ENCODE measurements around the gene RAE1. TPM values are rescaled to one million over a fixed set of nuclear protein-coding genes. Genes with fewer than 3 reads are reported as not detected.

Gene RAE1, protein sequence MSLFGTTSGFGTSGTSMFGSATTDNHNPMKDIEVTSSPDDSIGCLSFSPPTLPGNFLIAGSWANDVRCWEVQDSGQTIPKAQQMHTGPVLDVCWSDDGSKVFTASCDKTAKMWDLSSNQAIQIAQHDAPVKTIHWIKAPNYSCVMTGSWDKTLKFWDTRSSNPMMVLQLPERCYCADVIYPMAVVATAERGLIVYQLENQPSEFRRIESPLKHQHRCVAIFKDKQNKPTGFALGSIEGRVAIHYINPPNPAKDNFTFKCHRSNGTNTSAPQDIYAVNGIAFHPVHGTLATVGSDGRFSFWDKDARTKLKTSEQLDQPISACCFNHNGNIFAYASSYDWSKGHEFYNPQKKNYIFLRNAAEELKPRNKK
- 10 to 100 TPM; 45.6 to 46.5 TPM for total RNA-seq

DNA sequence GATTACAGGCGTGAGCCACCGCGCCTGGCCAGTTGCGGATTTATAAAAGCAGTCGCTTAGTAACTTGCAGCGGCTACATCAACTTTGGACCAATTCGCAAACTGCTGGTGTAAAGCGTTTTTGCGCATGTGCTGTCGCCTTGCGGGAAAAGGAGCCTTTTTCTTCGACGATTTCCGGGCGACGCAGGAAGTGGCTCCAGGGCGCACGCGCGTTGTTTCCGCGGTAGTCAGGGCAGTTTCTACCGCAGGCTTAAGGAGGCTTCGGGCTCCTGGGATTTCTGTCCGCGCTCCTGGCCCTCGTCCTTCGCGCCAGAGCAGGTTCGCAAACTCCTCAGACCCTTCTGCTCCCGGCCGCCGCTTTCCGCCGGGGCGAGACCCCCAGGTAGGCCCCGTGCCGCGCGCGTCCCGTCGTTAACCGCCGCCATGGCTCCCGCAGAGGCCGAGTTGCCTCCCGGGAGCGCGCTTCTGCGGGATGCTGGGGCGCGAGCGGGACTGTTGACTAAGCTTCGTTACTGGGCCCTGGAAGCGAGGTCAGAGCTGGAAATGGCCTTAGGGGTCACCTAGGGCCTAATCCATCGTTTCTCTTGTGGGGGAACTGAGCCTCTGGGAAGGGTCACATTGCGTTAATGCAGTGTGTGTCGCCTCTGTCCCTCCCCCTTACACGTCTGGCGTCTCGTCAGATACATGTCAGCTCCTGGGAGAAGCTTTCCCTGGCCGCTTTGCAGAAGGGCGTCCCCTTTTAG lies at the start of gene RAE1:
RAE1 (plus strand) TSS at position 214 of the 742 bp plus-strand sequence. CDS start 2,784 bp downstream, outside the sequence.
- intact Hi-C loops (cut with micrococcal nuclease) = loop anchor here (1.0 to 2.0 kb wide), 2 partner anchors 48 to 144 kb away; no protein-coding TSS in a partner anchor
- Mint-ChIP-seq H3K27me3 (ENCODE audit: low read depth) (no peaks in the 10 kb centered on the region), H3K4me1 (ENCODE audit: low read depth) (peaks cover 22% of the 10 kb centered on the region), H3K36me3 (ENCODE audit: low read depth) (peaks cover 20% of the 10 kb centered on the region), H3K27ac (peak within 1 kb of the TSS; percentile 83), H3K9me3 (no peaks in the 10 kb centered on the region), H3K4me3 (peak within 1 kb of the TSS; percentile 81)
- peak; percentile 94 for DNase-seq
- CTCF ChIA-PET = interaction anchor here (0.6 to 1.5 kb wide), 2 partner anchors 38 to 261 kb away, joined by 3 to 7 read pairs; no protein-coding TSS in a partner anchor

DNA sequence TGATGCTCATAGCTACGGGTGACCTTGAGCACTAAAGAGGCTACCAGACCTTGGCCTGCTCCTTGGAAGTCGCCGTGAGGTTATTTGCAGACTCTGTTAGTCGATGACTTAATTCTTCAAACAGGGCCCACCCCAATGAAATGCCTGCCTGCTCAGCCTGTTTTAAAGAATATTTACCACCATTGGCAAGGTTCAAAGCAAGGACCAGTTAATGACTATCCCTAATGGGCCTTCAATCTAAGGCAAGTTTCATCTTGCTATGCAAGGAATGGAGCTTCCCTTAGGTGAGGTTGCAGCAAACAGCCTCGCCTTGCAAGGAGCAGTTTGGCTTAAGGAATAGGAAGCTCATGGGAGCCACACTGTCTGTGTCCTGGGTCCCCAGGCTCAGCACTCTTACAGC lies 44.3 kb upstream of the RAE1 start:
- intact Hi-C loops (cut with micrococcal nuclease) = no loop called here

DNA sequence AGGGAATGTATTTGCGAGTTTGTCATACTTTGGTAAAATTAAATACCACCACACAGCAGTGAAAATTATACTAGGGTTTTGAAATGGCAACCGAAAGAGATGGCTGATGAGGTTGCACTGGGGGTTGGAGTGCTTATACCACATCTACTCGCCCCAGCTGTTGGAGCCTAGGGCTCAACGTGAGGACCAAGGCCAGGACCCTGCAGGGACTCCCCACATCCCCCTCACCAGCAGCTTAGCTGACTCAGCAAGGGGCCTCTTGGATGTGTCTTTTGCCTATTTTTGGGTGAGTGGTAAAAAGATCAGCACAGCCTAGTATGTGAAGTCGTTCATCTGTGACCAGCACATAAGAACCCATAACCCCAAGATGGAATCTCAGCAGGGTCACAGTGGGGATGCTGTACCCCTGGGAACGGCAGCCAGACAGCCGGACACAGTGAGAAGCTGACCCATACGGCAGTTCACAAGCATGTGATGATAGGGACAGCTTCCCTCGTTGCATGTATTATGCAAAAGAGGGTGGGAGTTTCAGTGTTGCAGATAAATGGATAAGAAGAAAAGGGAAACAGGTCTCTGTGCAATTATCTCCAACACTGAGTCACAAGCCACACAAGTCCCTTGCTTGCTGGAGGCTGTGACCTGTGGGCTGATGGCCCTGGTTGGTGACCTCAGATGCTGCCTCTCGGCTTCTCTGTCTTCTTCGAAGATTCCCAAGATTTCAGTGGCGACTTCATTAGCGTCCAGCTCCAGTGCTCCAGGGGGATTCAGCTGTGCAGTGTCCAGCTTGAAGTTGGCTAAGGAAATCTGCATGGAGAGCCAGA lies 42.4 kb upstream of the RAE1 start:
- intact Hi-C loops (cut with micrococcal nuclease) = no loop called here
- CTCF ChIA-PET = no interaction called here
- Mint-ChIP-seq H3K36me3 (ENCODE audit: low read depth) (no peaks in the 10 kb centered on the region), H3K9me3 (no peaks in the 10 kb centered on the region), H3K27ac (no peak overlapping the region), H3K27me3 (ENCODE audit: low read depth) (no peaks in the 10 kb centered on the region), H3K4me3 (no peak overlapping the region), H3K4me1 (ENCODE audit: low read depth) (no peaks in the 10 kb centered on the region)
- DNase-seq = no peak

More for the DNA sequence above, 44.3 kb upstream of the RAE1 start:
- Mint-ChIP-seq H3K9me3 (no peaks in the 10 kb centered on the region), H3K27me3 (ENCODE audit: low read depth) (no peaks in the 10 kb centered on the region), H3K36me3 (ENCODE audit: low read depth) (no peaks in the 10 kb centered on the region), H3K27ac (no peak overlapping the region), H3K4me3 (no peak overlapping the region), H3K4me1 (ENCODE audit: low read depth) (no peaks in the 10 kb centered on the region)
- CTCF ChIA-PET = no interaction called here
- no peak for DNase-seq

- no peaks in the 10 kb centered on the region for H3K9me3 Mint-ChIP-seq
- H3K4me3 Mint-ChIP-seq = no peak overlapping the region
- no peak for DNase-seq
- no peaks in the 10 kb centered on the region for H3K4me1 Mint-ChIP-seq (ENCODE audit: low read depth)
- H3K27ac Mint-ChIP-seq = no peak overlapping the region
- CTCF ChIA-PET = no interaction called here
- H3K36me3 Mint-ChIP-seq (ENCODE audit: low read depth) = no peaks in the 10 kb centered on the region
- intact Hi-C loops (cut with micrococcal nuclease) = no loop called here
- H3K27me3 Mint-ChIP-seq (ENCODE audit: low read depth) = no peaks in the 10 kb centered on the region
Observed at GRCh38 chr20:57309544-57310115, 41.4 kb upstream of the RAE1 start.

GRCh38 chr20:57310821-57311514 lies 40.1 kb upstream of the RAE1 start:
- H3K4me3 Mint-ChIP-seq = no peak overlapping the region
- H3K36me3 Mint-ChIP-seq (ENCODE audit: low read depth) = no peaks in the 10 kb centered on the region
- H3K9me3 Mint-ChIP-seq = no peaks in the 10 kb centered on the region
- no peaks in the 10 kb centered on the region for H3K4me1 Mint-ChIP-seq (ENCODE audit: low read depth)
- intact Hi-C loops (cut with micrococcal nuclease) = no loop called here
- DNase-seq = no peak
- H3K27me3 Mint-ChIP-seq (ENCODE audit: low read depth) = no peaks in the 10 kb centered on the region
- CTCF ChIA-PET = no interaction called here
- no peak overlapping the region for H3K27ac Mint-ChIP-seq

DNA sequence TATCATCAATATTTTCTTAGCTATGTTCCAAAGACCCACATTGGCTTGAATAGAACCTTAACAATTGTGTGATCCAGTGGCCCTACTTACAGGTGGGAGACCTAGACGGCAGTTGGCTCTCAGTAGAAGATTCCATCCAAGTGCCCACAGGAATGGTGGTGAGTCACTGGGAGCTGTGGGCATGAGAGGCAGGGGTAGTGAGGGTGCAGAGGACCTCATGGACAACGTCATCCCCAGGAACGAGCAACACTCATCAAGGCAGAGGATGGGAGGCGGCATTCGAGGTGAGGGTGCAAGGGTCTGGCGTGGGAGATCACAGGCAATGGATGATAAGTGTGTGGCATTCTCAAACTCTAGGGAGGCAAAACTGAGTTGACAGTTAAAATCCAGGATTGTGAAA lies 38.9 kb upstream of the RAE1 start:
- CTCF ChIA-PET = no interaction called here
- intact Hi-C loops (cut with micrococcal nuclease) = no loop called here
- H3K4me3 Mint-ChIP-seq = no peak overlapping the region
- H3K9me3 Mint-ChIP-seq = no peaks in the 10 kb centered on the region
- no peak overlapping the region for H3K27ac Mint-ChIP-seq
- H3K36me3 Mint-ChIP-seq (ENCODE audit: low read depth) = no peaks in the 10 kb centered on the region
- H3K27me3 Mint-ChIP-seq (ENCODE audit: low read depth) = no peaks in the 10 kb centered on the region
- no peak for DNase-seq
- no peaks in the 10 kb centered on the region for H3K4me1 Mint-ChIP-seq (ENCODE audit: low read depth)

DNA sequence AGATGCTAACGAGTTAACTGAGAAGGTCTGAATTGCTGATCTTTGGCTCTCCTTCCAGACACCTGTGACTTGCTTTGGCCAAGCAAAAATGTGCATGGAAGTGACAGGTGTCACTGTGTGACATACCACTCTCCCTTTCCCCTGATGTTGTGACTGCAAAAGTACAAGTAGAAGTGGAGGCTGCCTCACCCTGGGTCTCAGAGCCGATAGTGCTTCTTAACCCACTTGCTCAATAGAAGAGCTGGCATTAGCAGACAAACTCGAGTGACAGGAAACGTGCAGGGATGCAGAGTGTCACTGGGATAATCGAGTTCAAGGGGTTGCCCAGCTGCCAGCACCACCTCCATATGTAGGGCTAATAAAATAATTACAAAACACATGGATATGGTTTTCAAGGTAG lies 37.8 kb upstream of the RAE1 start:
- no peaks in the 10 kb centered on the region for H3K9me3 Mint-ChIP-seq
- DNase-seq = no peak
- peaks cover 3% of the 10 kb centered on the region for H3K27me3 Mint-ChIP-seq (ENCODE audit: low read depth)
- intact Hi-C loops (cut with micrococcal nuclease) = no loop called here
- no peaks in the 10 kb centered on the region for H3K36me3 Mint-ChIP-seq (ENCODE audit: low read depth)
- H3K4me1 Mint-ChIP-seq (ENCODE audit: low read depth) = no peaks in the 10 kb centered on the region
- CTCF ChIA-PET = no interaction called here
- H3K27ac Mint-ChIP-seq = no peak overlapping the region
- no peak overlapping the region for H3K4me3 Mint-ChIP-seq

GRCh38 chr20:57313951-57314350 lies 37.1 kb upstream of the RAE1 start:
- H3K27me3 Mint-ChIP-seq (ENCODE audit: low read depth) = peaks cover 6% of the 10 kb centered on the region
- no peak overlapping the region for H3K4me3 Mint-ChIP-seq
- no peaks in the 10 kb centered on the region for H3K4me1 Mint-ChIP-seq (ENCODE audit: low read depth)
- CTCF ChIA-PET = no interaction called here
- no peaks in the 10 kb centered on the region for H3K9me3 Mint-ChIP-seq
- no peak overlapping the region for H3K27ac Mint-ChIP-seq
- no peaks in the 10 kb centered on the region for H3K36me3 Mint-ChIP-seq (ENCODE audit: low read depth)
- no peak for DNase-seq
- intact Hi-C loops (cut with micrococcal nuclease) = no loop called here

GRCh38 chr20:57315083-57315975 lies 35.7 kb upstream of the RAE1 start:
- CTCF ChIA-PET = no interaction called here
- no peaks in the 10 kb centered on the region for H3K9me3 Mint-ChIP-seq
- intact Hi-C loops (cut with micrococcal nuclease) = no loop called here
- peaks cover 14% of the 10 kb centered on the region for H3K27me3 Mint-ChIP-seq (ENCODE audit: low read depth)
- H3K4me3 Mint-ChIP-seq = no peak overlapping the region
- no peaks in the 10 kb centered on the region for H3K36me3 Mint-ChIP-seq (ENCODE audit: low read depth)
- no peaks in the 10 kb centered on the region for H3K4me1 Mint-ChIP-seq (ENCODE audit: low read depth)
- DNase-seq = no peak
- H3K27ac Mint-ChIP-seq = no peak overlapping the region

- DNase-seq = no peak
- H3K27me3 Mint-ChIP-seq (ENCODE audit: low read depth) = peaks cover 14% of the 10 kb centered on the region
- no peak overlapping the region for H3K27ac Mint-ChIP-seq
- no peaks in the 10 kb centered on the region for H3K9me3 Mint-ChIP-seq
- intact Hi-C loops (cut with micrococcal nuclease) = no loop called here
- no peaks in the 10 kb centered on the region for H3K36me3 Mint-ChIP-seq (ENCODE audit: low read depth)
- CTCF ChIA-PET = no interaction called here
- H3K4me1 Mint-ChIP-seq (ENCODE audit: low read depth) = no peaks in the 10 kb centered on the region
- H3K4me3 Mint-ChIP-seq = no peak overlapping the region
Observed at GRCh38 chr20:57315976-57316480, 35.0 kb upstream of the RAE1 start.

DNA sequence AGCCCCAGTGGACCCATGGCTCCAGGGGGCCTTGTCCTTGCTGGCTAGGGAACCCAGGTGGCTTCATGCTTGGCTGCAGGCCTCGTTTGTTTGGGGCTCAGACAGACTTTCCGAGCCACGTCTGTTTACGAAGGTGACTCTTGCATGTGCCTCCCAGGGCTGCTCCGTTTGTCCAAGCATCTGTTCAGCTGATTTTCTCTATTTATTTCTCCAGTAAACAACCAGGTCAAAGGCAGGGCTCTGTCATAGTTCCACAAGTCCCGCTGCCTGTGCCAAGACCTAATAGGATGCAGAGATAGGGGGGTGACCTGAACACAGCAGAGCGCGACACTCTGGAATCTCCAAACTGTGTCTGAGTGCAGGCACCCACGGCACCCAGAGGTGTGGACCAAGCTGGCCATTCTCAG lies 34.3 kb upstream of the RAE1 start:
- no peak for DNase-seq
- no peaks in the 10 kb centered on the region for H3K36me3 Mint-ChIP-seq (ENCODE audit: low read depth)
- intact Hi-C loops (cut with micrococcal nuclease) = no loop called here
- H3K27me3 Mint-ChIP-seq (ENCODE audit: low read depth) = peaks cover 20% of the 10 kb centered on the region
- CTCF ChIA-PET = interaction anchor here (1.0 kb wide), 1 partner anchor 133 kb away, joined by 3 read pairs; no protein-coding TSS in a partner anchor
- H3K4me1 Mint-ChIP-seq (ENCODE audit: low read depth) = no peaks in the 10 kb centered on the region
- H3K9me3 Mint-ChIP-seq = no peaks in the 10 kb centered on the region
- no peak overlapping the region for H3K27ac Mint-ChIP-seq
- H3K4me3 Mint-ChIP-seq = no peak overlapping the region
